Inflammatory macrophage treated with lipopolysaccharide for 4 hours (primary cell): Measurements from ENCODE around the gene NDRG4.

Experiments
- DNase-seq: peaks from one replicate; pipeline ENCODE4 v3.0.0-alpha.2; 2020

The NDRG4 gene

GRCh38 chr16:58548378-58548777, 48.4 kb downstream of the NDRG4 start:
- DNase-seq: no peak

- no peak for DNase-seq
Observed at GRCh38 chr16:58551496-58551895, 51.6 kb downstream of the NDRG4 start.

- DNase-seq: no peak
Observed at GRCh38 chr16:58556678-58557077, 56.7 kb downstream of the NDRG4 start.
